GM12865 (cell line): ENCODE data around the gene WDR48.
A peak's percentile ranks its signal among the peaks of the same experiment; 100 is the strongest.

Experiments used
- DNase-seq: peaks from one replicate; pipeline ENCODE4 v3.0.0; 2010; ENCODE audit warnings: low read depth
- H3K4me3 ChIP-seq: 2 replicates; pipeline ENCODE4 v1.5.1; 2011; ENCODE audit warnings: mild to moderate bottlenecking, low read depth, low read length, control low read depth
- CTCF ChIP-seq: IDR thresholded peaks from 2 replicates; pipeline ENCODE4 v1.5.1; 2011; ENCODE audit warnings: low read length, control low read depth, low read depth, inconsistent platforms; ENCODE audit not compliant: insufficient read depth; ENCODE audit errors: missing control alignments

The WDR48 gene

DNA sequence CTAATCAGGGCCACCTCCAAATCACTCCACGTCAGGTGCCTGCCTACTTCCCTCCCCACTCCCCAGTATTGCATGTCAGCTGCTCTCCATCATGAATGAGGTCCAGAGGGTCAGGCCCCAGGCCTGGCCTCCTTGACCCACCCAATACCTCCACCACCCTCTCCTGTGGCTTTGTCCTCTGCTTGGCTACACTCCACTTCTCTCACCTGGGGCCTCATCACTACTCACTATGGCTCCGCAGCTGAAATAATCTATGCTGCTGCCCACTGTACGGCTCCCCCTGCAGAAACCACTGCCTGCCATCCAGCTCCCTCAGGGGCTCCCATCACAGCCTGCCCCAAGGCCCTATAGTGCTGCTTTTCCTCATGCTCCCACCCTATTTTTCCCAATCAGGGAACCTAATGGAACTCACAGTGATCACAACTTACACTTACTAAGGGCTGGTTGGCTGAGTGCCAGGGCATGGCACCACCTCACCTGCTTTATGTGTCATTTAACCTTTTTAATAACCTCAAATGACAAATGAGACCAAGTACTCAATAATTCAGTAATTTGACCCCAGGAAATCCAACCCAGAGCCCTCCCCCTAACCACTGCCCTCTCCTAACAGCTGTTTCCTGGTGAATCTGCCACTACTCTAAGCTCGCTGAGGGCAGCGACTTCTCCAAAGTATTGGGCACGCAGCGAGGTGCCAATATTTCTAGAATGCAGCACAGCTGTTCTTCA lies 53.3 kb downstream of the WDR48 start:
- no peak for TF ChIP-seq CTCF
- no peak overlapping the region for H3K4me3 ChIP-seq
- no peak for DNase-seq

GRCh38 chr3:39105687-39106063 lies 53.9 kb downstream of the WDR48 start:
- no peak for DNase-seq
- no peak overlapping the region for H3K4me3 ChIP-seq
- TF ChIP-seq CTCF = no peak

- DNase-seq = no peak
- no peak for TF ChIP-seq CTCF
- H3K4me3 ChIP-seq = peak overlapping the region; percentile 86
Observed at GRCh38 chr3:39106281-39106811, 54.5 kb downstream of the WDR48 start.

- peak overlapping the region; percentile 86 for H3K4me3 ChIP-seq
- TF ChIP-seq CTCF = no peak
- DNase-seq = peak; percentile 21
Observed at GRCh38 chr3:39106851-39107387, 55.1 kb downstream of the WDR48 start.

- H3K4me3 ChIP-seq = peak within 1 kb of the TSS; percentile 86
- peak; percentile 78 for DNase-seq
- no peak for TF ChIP-seq CTCF
Observed at GRCh38 chr3:39107388-39108199, 55.8 kb downstream of the WDR48 start, which contains the start of the genes GORASP1 and TTC21A. GORASP1 (minus strand) TSS chr3:39107627; CDS start chr3:39107541, 86 bp downstream. TTC21A (plus strand) TSS chr3:39107680; CDS start chr3:39107838, 158 bp downstream.

- no peak for TF ChIP-seq CTCF
- H3K4me3 ChIP-seq = peak overlapping the region; percentile 86
- peak; percentile 91 for DNase-seq
Observed at GRCh38 chr3:39108200-39108710, 56.4 kb downstream of the WDR48 start.
